Activated naive CD4-positive, alpha-beta T cell treated with anti-CD3 and anti-CD28 coated beads, Interleukin-2, amount 50 U/mL, for 24 hours (primary cell): Measurements from ENCODE around the gene BZW2.
"Not testable (repeated sequence)": the region's sequence is repeated elsewhere in the genome, so short reads cannot be mapped to it uniquely, and the experiment has no call there.

Experiments used
- H3K27ac Mint-ChIP-seq: one replicate; pipeline ENCODE4 v1.8.0; 2021; ENCODE audit warnings: mild to moderate bottlenecking, mixed read lengths
- H3K27me3 Mint-ChIP-seq: one replicate; pipeline ENCODE4 v1.8.0; 2021; ENCODE audit warnings: mixed read lengths
- H3K36me3 Mint-ChIP-seq: one replicate; pipeline ENCODE4 v1.8.0; 2021; ENCODE audit warnings: mixed read lengths
- H3K4me1 Mint-ChIP-seq: one replicate; pipeline ENCODE4 v1.8.0; 2021; ENCODE audit warnings: mixed read lengths
- H3K4me3 Mint-ChIP-seq: one replicate; pipeline ENCODE4 v1.8.0; 2021; ENCODE audit warnings: mild to moderate bottlenecking, mixed read lengths
- H3K9me3 Mint-ChIP-seq: one replicate; pipeline ENCODE4 v1.8.0; 2021; ENCODE audit warnings: mixed read lengths

BZW2 gene

DNA sequence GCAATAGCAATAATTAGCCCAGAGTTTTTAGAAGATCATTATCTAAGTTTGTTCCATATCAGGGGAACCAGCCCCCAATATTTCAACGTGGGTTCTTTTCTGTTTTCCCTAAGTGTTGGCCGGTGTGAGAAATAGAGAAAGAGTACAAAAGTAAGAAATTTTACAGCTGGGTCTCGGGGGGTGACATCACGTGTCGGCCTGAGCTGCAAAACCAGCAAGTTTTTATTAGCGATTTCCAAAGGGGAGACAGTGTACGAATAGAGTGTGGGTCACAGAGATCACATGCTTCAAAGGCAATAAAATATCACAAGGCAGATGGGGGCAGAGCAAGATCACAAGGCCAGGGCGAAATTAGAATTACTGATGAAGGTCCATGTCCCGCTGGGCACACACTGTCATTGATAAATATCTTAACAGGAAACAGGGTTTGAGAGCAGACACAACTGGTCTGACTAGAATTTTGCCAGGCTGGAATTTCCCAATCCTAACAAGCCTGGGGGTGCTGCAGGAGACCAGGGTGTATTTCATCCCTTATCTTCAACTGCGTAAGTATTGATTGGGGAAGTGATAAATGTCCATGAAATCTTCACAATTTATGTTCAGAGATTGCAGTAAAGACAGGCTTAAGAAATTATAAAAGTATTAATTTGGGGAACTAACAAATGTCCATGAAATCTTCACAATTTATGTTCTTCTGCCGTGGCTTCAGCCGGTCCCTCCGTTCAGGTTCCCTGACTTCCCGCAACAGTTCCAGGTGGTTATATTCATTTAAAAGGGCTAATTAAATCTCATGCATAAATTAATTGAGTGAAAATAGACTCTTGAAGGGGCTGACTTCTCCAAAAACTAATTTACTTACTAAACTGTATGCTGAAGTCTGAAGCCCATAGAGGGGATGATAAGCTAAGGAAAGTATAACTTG, 32.9 kb downstream of the BZW2 start:
- H3K4me1 Mint-ChIP-seq, H3K4me3 Mint-ChIP-seq, H3K27ac Mint-ChIP-seq, H3K9me3 Mint-ChIP-seq, H3K27me3 Mint-ChIP-seq: not testable (repeated sequence)
- peaks cover 37% of the 10 kb centered on the region for H3K36me3 Mint-ChIP-seq

DNA sequence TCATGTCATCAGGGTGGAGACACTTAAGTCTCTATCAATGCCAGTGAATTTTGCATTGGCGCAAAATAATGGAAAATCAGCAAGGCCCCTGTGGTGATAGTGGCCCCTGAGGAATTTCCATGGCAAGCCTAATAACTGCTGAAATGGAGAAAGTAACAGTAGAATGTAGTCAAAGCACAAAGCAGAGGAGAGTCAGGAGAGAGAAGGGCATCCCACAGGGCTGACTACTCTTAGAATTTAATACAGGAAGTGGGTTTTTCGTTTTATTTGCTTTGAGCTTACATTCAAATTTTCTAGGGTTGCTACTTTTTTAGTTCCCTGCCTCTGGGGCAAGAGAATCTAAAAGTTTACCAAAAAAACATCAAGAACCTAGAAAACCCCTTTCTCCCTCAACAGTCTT, 39.0 kb downstream of the BZW2 start:
- Mint-ChIP-seq H3K27me3 (no peaks in the 10 kb centered on the region), H3K4me3 (no peak overlapping the region), H3K27ac (peak overlapping the region; percentile 63), H3K4me1 (peaks cover 25% of the 10 kb centered on the region), H3K9me3 (no peaks in the 10 kb centered on the region), H3K36me3 (peaks cover 41% of the 10 kb centered on the region)

DNA sequence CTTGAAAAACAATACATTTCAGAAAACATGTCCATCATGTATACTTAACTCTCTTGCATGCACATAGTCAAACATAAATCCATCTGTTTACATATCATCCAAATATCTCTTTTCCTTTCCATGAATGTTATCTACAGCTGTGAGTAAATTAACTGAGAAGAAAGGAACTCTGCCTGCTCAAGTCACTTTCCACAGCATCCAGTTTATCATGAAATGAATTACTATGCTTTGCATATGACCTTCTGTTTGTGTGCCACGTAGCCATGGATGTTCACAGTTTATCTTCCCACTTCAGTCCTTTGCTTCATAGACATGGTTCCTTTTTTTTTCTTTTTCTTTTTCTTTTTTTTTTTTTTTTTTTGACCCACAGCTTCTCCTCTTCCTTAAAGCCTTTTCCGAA, 39.6 kb downstream of the BZW2 start:
- Mint-ChIP-seq H3K36me3 (peaks cover 37% of the 10 kb centered on the region), H3K27me3 (no peaks in the 10 kb centered on the region), H3K4me3 (no peak overlapping the region), H3K4me1 (peaks cover 25% of the 10 kb centered on the region), H3K27ac (peak overlapping the region; percentile 71), H3K9me3 (no peaks in the 10 kb centered on the region)

DNA sequence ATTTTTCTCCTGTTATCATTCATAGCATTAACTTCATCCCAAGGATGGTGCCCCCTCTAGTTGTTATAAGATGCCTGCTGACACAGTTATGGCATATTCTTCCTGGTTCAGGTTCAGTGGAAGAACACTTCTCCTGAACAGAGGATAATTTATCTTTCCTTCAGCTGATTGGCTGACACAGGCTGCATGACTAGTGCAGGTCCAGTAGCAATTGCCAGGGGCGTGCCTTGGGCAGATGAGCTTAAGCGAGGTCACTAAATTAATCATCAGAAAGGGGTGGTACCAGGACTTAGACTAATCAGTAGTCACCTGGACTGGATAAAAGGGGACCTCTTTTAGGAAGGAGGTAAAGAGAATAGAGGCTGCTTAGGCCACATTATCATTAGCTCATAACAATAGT, 42.3 kb downstream of the BZW2 start:
- Mint-ChIP-seq H3K9me3 (no peaks in the 10 kb centered on the region), H3K27ac (no peak overlapping the region), H3K27me3 (no peaks in the 10 kb centered on the region), H3K4me1 (peaks cover 26% of the 10 kb centered on the region), H3K4me3 (no peak overlapping the region), H3K36me3 (peaks cover 35% of the 10 kb centered on the region)

DNA sequence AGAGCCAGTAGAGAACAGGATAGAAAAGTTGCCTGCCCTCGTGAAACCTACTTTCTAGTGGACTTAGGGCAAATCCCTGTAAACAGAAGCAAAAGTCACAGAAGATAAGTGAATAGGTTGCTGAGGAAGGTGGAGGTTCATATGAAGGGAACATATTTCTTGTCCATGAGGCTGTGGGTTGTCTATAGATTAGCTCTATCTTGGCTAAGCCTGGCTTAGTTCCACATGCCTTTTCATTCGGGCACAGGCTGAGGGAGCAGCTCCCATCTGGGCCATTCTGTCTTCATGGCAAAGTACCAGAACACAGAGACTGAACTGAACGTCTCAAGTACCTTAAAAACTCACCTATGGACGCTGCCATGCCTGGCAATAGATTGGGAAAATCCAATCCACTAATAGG, 45.3 kb downstream of the BZW2 start:
- Mint-ChIP-seq H3K27me3 (no peaks in the 10 kb centered on the region), H3K36me3 (peaks cover 31% of the 10 kb centered on the region), H3K9me3 (no peaks in the 10 kb centered on the region), H3K4me3 (no peak overlapping the region), H3K4me1 (peaks cover 6% of the 10 kb centered on the region), H3K27ac (no peak overlapping the region)

DNA sequence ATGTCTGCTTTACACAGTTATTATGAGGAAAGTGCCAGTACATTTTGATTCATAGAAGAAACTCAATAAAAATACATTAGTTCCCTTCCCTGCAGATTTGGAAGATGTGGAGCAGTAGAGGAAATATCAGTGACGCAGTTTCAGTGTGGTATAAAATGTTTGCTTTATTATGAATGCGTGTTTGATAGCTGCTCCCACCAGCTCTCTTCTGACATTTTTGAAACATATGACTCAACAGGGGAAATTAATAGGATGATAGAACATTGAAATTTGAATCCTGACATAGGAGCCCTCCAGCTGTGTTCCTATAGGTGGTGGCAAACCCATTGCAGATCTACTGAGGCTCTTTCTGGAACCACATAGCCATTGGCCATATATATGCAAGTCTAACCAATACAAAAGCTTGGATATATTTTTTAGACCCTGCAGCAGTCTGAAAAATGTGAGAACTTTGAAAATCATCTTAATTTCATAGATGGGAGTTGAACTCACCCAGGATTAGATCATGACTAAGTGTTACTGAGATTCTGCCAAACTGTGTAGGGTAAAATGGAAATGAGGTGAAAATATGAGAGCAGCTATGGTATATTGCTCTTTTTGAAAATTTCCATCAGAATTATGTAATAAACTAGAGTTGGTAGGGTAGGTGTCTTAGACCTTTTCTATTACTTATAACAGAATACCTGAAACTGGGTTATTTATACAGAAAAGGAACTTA, 47.8 kb downstream of the BZW2 start:
- Mint-ChIP-seq H3K27ac (peak overlapping the region; percentile 30), H3K27me3 (no peaks in the 10 kb centered on the region), H3K36me3 (peaks cover 36% of the 10 kb centered on the region), H3K4me1 (peaks cover 6% of the 10 kb centered on the region), H3K4me3 (no peak overlapping the region), H3K9me3 (no peaks in the 10 kb centered on the region)

DNA sequence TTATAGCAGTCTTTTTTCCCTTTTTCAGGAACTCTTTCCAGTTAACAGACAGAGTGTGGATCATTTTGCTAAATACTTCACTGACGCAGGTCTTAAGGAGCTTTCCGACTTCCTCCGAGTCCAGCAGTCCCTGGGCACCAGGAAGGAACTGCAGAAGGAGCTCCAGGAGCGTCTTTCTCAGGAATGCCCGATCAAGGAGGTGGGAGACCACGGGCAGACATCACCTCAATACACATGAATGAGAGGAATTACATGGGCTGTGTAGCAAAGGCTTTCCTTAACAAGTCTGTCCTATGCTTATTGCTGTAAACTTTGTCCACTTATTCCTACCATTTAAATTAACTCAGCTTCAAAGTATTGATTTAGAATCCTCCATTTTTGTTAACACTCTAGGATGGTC, 48.8 kb downstream of the BZW2 start:
- Mint-ChIP-seq H3K36me3 (peaks cover 37% of the 10 kb centered on the region), H3K27me3 (no peaks in the 10 kb centered on the region), H3K4me3 (no peak overlapping the region), H3K27ac (peak overlapping the region; percentile 35), H3K4me1 (peaks cover 6% of the 10 kb centered on the region), H3K9me3 (no peaks in the 10 kb centered on the region)

DNA sequence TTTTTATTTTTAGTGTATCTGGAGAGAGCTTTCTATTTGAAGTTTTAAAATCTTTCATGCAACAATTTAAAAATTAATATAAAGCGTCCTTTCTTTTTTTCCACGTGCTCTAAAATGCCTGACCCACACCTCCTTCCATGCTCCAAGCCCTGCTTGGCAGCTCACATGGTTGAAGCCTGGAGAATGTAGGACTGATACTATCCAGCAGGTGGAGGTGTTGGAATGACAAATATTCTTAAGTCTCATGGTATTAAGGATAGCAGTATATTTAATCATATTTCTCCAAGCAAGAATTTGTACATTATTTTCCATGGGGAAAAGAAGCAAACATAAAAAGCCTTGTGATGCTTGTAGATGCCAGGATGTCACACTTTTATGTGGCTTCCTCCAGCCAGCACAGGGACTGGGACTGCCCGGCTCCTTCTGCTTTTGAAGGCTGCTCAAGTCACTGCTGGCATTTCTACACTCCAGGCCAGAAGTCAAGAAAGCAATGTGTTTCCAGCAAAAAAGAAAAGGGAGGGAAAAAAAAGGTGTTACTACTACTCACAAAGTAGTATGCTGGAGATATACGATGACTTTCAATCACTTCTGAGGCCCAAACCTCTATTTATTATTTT, 49.7 kb downstream of the BZW2 start:
- Mint-ChIP-seq H3K27me3 (no peaks in the 10 kb centered on the region), H3K36me3 (peaks cover 41% of the 10 kb centered on the region), H3K9me3 (no peaks in the 10 kb centered on the region), H3K27ac (no peak overlapping the region), H3K4me1 (peaks cover 6% of the 10 kb centered on the region), H3K4me3 (no peak overlapping the region)

DNA sequence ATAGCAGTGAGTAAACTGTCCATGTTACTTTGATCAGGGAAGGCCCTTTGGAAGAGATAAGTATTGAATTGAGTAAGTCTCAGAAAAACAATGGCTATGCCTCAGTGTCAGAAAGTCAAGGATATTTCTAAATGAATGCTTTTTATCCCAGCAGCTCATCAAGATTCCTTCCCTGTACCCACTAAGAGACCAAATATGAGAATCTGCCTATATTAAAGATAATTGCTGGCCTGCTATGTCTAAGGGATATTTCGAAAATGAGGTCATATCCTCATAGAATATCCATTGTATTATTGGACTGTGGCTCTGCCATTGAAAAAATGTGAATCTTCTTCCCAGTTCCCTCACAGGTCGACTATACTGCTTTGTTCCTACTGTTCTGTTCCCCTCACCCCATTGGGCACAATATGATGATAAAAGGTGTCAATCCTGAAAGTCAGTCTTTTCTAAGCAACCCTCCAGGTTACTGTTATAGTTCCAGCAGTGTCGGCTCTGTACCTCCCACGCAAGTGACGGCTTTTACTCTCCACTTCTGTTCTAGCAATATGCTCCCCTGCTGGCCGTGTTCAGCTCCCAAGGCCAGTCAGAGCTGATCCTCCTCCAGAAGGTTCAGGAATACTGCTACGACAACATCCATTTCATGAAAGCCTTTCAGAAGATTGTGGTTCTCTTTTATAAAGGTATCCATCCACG, 51.7 kb downstream of the BZW2 start:
- Mint-ChIP-seq H3K27me3 (no peaks in the 10 kb centered on the region), H3K36me3 (peaks cover 42% of the 10 kb centered on the region), H3K4me3 (no peak overlapping the region), H3K4me1 (peaks cover 6% of the 10 kb centered on the region), H3K27ac (no peak overlapping the region), H3K9me3 (no peaks in the 10 kb centered on the region)

DNA sequence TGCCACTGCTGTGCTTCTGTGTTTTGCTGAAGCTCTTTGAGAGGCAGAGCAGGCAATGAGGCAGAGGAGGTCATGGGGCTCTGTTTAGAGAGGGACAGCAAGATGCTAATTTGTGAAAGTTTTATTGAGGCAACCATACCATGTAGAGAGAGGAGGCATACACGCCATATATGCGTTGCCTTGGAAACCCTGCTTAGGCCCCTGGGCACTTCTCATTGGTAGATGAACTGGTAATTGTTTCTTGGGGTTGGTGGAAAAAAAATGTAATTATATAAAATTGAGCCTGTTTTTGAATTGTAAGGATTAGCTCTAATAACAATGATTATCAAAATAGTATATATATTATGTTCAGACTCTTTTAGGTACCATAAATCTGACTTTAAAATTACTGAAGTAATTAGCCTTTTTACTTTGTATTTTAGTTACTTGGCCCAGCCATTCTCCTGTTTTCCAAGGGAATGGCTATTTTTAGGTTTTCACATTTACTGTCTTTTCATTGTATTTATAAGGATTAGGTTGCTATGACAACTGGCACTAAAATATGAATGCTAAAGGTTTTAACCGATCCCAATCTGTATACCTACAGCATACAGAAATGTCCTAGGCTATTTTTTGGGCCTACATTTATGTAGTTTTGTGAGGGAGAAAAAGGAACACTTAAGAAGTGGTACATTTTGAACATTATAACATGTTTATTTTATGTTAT, 52.4 kb downstream of the BZW2 start:
- H3K36me3 Mint-ChIP-seq, result peaks cover 39% of the 10 kb centered on the region
- peaks cover 5% of the 10 kb centered on the region for H3K4me1 Mint-ChIP-seq
- H3K27ac Mint-ChIP-seq, result no peak overlapping the region
- no peak overlapping the region for H3K4me3 Mint-ChIP-seq
- H3K9me3 Mint-ChIP-seq, result no peaks in the 10 kb centered on the region
- H3K27me3 Mint-ChIP-seq, result no peaks in the 10 kb centered on the region

DNA sequence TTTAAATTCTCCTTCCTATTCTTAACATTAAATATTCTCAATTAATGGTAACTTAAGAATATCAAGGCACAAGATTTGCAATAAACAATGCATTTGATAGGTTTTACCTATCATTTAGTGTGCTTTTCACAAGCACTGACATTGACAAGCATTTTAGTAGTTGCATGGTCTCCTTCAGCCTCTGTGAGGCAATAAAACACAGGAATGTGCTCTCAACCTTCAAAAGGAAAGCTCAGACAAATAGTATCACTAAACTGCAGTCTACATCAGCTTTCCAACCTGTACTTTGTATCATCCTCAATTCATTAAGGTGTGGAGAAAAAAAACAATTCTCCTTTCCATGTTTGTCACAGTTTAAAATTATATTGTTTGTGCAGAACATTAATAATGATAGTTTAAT, 56.5 kb downstream of the BZW2 start:
- H3K9me3 Mint-ChIP-seq, result no peaks in the 10 kb centered on the region
- peaks cover 42% of the 10 kb centered on the region for H3K36me3 Mint-ChIP-seq
- no peaks in the 10 kb centered on the region for H3K27me3 Mint-ChIP-seq
- no peak overlapping the region for H3K4me3 Mint-ChIP-seq
- no peaks in the 10 kb centered on the region for H3K4me1 Mint-ChIP-seq
- no peak overlapping the region for H3K27ac Mint-ChIP-seq

DNA sequence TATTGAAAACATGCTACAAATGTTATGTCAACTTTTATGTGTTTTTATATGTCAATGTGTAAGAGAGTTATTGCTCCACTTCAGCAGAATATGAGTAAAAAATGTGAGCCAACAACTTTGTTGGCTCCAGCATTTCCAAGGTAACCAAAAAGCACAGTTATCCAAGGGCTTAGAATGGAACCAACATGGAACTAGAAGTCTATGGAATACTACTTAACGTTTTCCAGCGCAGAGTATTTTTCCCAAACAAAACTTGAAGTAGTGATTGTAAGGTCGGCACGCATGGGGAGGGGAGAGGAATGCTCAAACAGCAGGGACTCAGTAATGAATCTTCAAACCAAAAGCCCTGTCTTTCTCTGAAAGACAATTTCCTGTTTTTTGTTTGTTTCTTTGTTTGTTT, 62.5 kb downstream of the BZW2 start:
- no peaks in the 10 kb centered on the region for H3K27me3 Mint-ChIP-seq
- H3K4me3 Mint-ChIP-seq, result no peak overlapping the region
- no peaks in the 10 kb centered on the region for H3K9me3 Mint-ChIP-seq
- peaks cover 14% of the 10 kb centered on the region for H3K4me1 Mint-ChIP-seq
- peaks cover 28% of the 10 kb centered on the region for H3K36me3 Mint-ChIP-seq
- peak overlapping the region; percentile 76 for H3K27ac Mint-ChIP-seq

DNA sequence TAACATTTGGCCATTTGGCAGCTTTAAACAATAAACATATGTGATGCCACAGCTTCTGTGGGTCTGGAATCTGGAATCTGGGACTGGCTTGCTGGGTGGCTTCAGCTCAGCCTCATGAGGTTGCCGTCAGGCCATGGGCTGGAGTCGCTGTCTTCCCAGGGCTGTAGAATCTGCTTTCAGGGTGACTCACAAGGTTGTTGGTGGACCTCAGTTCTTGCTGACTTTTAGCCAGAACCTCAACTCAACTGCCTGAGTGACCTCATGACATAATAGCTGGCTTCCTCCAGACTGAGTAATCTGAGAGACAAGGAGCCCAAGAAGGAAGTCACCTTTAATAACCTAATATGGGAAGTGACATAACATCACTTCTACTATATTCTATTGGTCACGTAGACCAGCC, 63.0 kb downstream of the BZW2 start:
- H3K27me3 Mint-ChIP-seq, result no peaks in the 10 kb centered on the region
- no peak overlapping the region for H3K27ac Mint-ChIP-seq
- no peaks in the 10 kb centered on the region for H3K9me3 Mint-ChIP-seq
- peaks cover 14% of the 10 kb centered on the region for H3K4me1 Mint-ChIP-seq
- H3K4me3 Mint-ChIP-seq, result no peak overlapping the region
- H3K36me3 Mint-ChIP-seq, result peaks cover 26% of the 10 kb centered on the region

DNA sequence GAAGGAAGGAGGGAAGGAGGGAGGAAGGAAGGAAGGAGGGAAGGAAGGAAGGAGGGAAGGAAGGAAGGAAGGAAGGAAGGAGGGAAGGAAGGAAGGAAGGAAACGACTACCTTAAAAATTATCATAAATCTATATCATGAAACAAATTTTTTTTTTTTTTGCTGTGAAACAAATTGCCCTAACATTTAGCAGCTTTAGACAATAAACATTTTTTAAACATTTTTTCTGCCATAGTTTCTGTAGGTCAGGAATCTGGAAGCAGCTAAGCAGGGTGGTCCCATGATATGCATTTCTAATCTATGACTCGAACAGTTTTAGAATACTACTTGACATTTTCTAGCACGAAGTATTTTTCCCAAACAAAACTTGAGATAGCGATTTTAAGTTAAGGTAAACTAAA, 64.7 kb downstream of the BZW2 start:
- no peaks in the 10 kb centered on the region for H3K9me3 Mint-ChIP-seq
- no peaks in the 10 kb centered on the region for H3K27me3 Mint-ChIP-seq
- H3K4me1 Mint-ChIP-seq, result peaks cover 14% of the 10 kb centered on the region
- peaks cover 20% of the 10 kb centered on the region for H3K36me3 Mint-ChIP-seq
- no peak overlapping the region for H3K27ac Mint-ChIP-seq
- H3K4me3 Mint-ChIP-seq, result no peak overlapping the region

DNA sequence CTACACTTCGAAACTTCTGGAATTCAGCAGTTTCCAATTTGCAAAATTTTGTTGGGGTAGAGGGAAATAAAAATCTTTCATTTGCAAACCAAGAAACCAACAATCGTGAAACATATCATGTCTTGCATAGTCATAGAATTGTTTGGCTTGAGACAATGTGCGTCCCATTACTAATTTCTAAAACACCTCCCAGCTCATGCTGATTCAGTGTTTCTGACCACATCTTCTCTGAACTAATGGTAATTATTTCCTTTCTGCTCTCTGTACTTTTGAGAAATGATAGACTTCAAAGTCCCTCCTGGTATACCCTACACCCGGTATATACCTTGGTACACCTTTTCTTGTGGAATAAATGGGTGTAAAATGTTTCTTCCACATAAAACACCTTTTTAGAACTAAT, 65.7 kb downstream of the BZW2 start:
- peaks cover 14% of the 10 kb centered on the region for H3K4me1 Mint-ChIP-seq
- no peak overlapping the region for H3K4me3 Mint-ChIP-seq
- H3K9me3 Mint-ChIP-seq, result no peaks in the 10 kb centered on the region
- peaks cover 16% of the 10 kb centered on the region for H3K36me3 Mint-ChIP-seq
- no peaks in the 10 kb centered on the region for H3K27me3 Mint-ChIP-seq
- H3K27ac Mint-ChIP-seq, result peak overlapping the region; percentile 56
